Thyroid gland (tissue), 4 donors: Measurements from ENCODE around the gene ADAMTSL4. TPM values are rescaled to one million over a fixed set of nuclear protein-coding genes. Genes with fewer than 3 reads are reported as not detected.

Experiments
- DNase-seq, 2 donors: peaks; one replicate each; pipeline ENCODE4 v3.0.0-alpha.2; 2019
- H3K27ac ChIP-seq, 3 donors: fragments of 200-600 bp; sonication (generic); 1 replicate in 2 of 3; 2 replicates in 1 of 3; pipeline ENCODE4 v1.5.1; 2016 to 2019; ENCODE audit warnings: mild to moderate bottlenecking in 1 of 3, moderate library complexity in 1 of 3
- H3K27me3 ChIP-seq: fragments of 200-600 bp; sonication (generic); one replicate; pipeline ENCODE4 v1.5.1; 2019
- H3K36me3 ChIP-seq, 2 donors: fragments of 200-600 bp; sonication (generic); one replicate each; pipeline ENCODE4 v1.5.1; 2016 to 2019
- H3K4me1 ChIP-seq, 2 donors: fragments of 200-600 bp; sonication (generic); one replicate each; pipeline ENCODE4 v1.5.1; 2017 to 2019
- H3K4me3 ChIP-seq, 3 donors: fragments of 200-600 bp; sonication (generic); replicated peaks in 1 of 3; 1 replicate in 2 of 3; 2 replicates in 1 of 3; pipeline ENCODE4 v1.5.1; 2016; ENCODE audit warnings: mild to moderate bottlenecking in 1 of 3
- H3K9me3 ChIP-seq: fragments of 200-600 bp; sonication (generic); one replicate; pipeline ENCODE4 v1.5.1; 2017
- CTCF ChIP-seq, 6 experiments: fragments of 200-600 bp in 3 of 6; fragments of 450-650 bp in 3 of 6; sonication (generic) in 3 of 6; IDR thresholded peaks; one replicate each; pipeline ENCODE4 v1.5.1; 2016 to 2019; ENCODE audit warnings: antibody characterized with exemption in 6 of 6, mild to moderate bottlenecking in 2 of 6, inconsistent platforms in 1 of 6, moderate library complexity in 1 of 6
- POLR2A ChIP-seq, 2 donors: fragments of 450-650 bp; IDR thresholded peaks; one replicate each; pipeline ENCODE4 v1.6.1; 2017; ENCODE audit warnings: antibody characterized with exemption in 2 of 2, mild to moderate bottlenecking in 2 of 2, moderate library complexity in 1 of 2
- WGBS, 2 donors: methylation state at CpG; one replicate each; pipeline ENCODE4 v1.1.5; 2017; 5-methylcytosine and 5-hydroxymethylcytosine counted together
- intact Hi-C: fragments of 100-400 bp; cut with DNase I; formaldehyde crosslinking; loops from one replicate; pipeline ENCODE4 v1.15.1; 2023
- total RNA-seq, 4 donors: library from RNA; depleted of rRNA; stranded (reverse); fragments of >200 nt; gene quantifications; one replicate each; pipeline ENCODE4 v1.2.3, GENCODE V29; 2016

The ADAMTSL4 gene
- total RNA-seq, 4 donors from 2014 or later, result 2.1 to 15.7 (median 6.9) TPM

GRCh38 chr1:150546294-150546937 is 2.8 kb upstream of the ADAMTSL4 start:
- intact Hi-C loops, result no loop called here
- H3K9me3 ChIP-seq, result no peaks in the 10 kb centered on the region
- H3K36me3 ChIP-seq, result no peaks in the 10 kb centered on the region
- no peak for DNase-seq
- H3K4me3 ChIP-seq, result no peak overlapping the region
- peaks cover 6 to 23% of the 10 kb centered on the region in 2 donors for H3K4me1 ChIP-seq
- 86 to 88% methylated on average over 16 of the region's 16 CpGs for WGBS, 2 donors
- no peak overlapping the region for H3K27ac ChIP-seq
- TF ChIP-seq CTCF (IDR thresholded peaks at IDR 0.05) (no peak), POLR2A (IDR thresholded peaks at IDR 0.05) (no peak)
- no peaks in the 10 kb centered on the region for H3K27me3 ChIP-seq

DNA sequence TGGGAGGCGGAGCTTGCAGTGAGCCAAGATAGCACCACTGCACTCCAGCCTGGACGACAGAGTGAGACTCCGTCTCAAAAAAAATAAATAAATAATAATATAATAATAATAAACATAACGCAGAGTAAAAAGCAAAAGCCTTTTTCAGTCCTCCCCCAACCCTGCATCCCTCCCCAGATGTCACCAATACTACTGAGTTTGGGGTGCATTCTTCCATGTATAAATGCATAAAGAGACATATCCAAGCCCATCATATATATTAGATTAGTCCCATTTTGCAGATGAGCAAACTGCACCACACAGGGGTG is 930 bp upstream of the ADAMTSL4 start:
- 56 to 64% methylated on average over 4 of the region's 4 CpGs for WGBS, 2 donors

GRCh38 chr1:150549496-150550221 is 451 bp downstream of the ADAMTSL4 start:
- intact Hi-C loops, result loop anchor here (10.0 kb wide), 1 partner anchor 445 kb away; no protein-coding TSS in a partner anchor
- peak overlapping the region in 2 of 3 donors; percentile 74 to 85 for H3K27ac ChIP-seq
- TF ChIP-seq POLR2A (IDR thresholded peaks at IDR 0.05) (no peak), CTCF (IDR thresholded peaks at IDR 0.05) (peak in 1 of 6 experiments; percentile 16)
- H3K4me3 ChIP-seq, result peak overlapping the region in 1 of 3 donors; percentile 43
- no peaks in the 10 kb centered on the region for H3K27me3 ChIP-seq
- peaks cover 6 to 40% of the 10 kb centered on the region in 2 donors for H3K4me1 ChIP-seq
- 18 to 22% methylated on average over 27 to 39 of the region's 43 CpGs for WGBS, 2 donors
- no peaks in the 10 kb centered on the region for H3K36me3 ChIP-seq
- peak in 1 of 2 donors; percentile 32 for DNase-seq
- H3K9me3 ChIP-seq, result no peaks in the 10 kb centered on the region

More for the DNA sequence above, 930 bp upstream of the ADAMTSL4 start:
- H3K36me3 ChIP-seq, result no peaks in the 10 kb centered on the region
- H3K27ac ChIP-seq, result no peak overlapping the region
- peak overlapping the region in 1 of 3 donors; percentile 43 for H3K4me3 ChIP-seq
- no peaks in the 10 kb centered on the region for H3K9me3 ChIP-seq
- DNase-seq, result no peak
- H3K4me1 ChIP-seq, result peaks cover 6 to 40% of the 10 kb centered on the region in 2 donors
- no peaks in the 10 kb centered on the region for H3K27me3 ChIP-seq
- TF ChIP-seq POLR2A (IDR thresholded peaks at IDR 0.05) (no peak), CTCF (IDR thresholded peaks at IDR 0.05) (no peak)
- intact Hi-C loops, result no loop called here

GRCh38 chr1:150550222-150551050 is 1.2 kb downstream of the ADAMTSL4 start:
- Histone ChIP-seq H3K9me3 (no peaks in the 10 kb centered on the region), H3K4me3 (peak overlapping the region in 1 of 3 donors; percentile 43), H3K27me3 (no peaks in the 10 kb centered on the region), H3K4me1 (peaks cover 6 to 40% of the 10 kb centered on the region in 2 donors), H3K36me3 (no peaks in the 10 kb centered on the region), H3K27ac (peak overlapping the region in 2 of 3 donors; percentile 74 to 85)
- no peak for DNase-seq
- intact Hi-C loops, result loop anchor here (10.0 kb wide), 1 partner anchor 444 kb away; no protein-coding TSS in a partner anchor
- no peak for TF ChIP-seq CTCF (IDR thresholded peaks at IDR 0.05)
- no peak for TF ChIP-seq POLR2A (IDR thresholded peaks at IDR 0.05)
- 63 to 73% methylated on average over 22 of the region's 22 CpGs for WGBS, 2 donors
